ENCODE results near the gene CCL5.

- TF ChIP-seq CTCF (IDR thresholded peaks at IDR 0.05 in 2 of 3, conservative IDR thresholded peaks at IDR 0.05 in 1 of 3; ENCODE audit: borderline replicate concordance in 1 of 3, insufficient read depth in 1 of 3, low read depth in 2 of 3, low read length in 2 of 3) (no peak), REST (IDR thresholded peaks at IDR 0.05; ENCODE audit: low read depth) (no peak), POLR2AphosphoS5 (IDR thresholded peaks at IDR 0.05; ENCODE audit: low read depth, low read length) (no peak), TCF7L2 (IDR thresholded peaks at IDR 0.05; ENCODE audit: borderline replicate concordance, extremely low read depth, insufficient read depth, insufficient read length) (no peak), EZH2 (IDR thresholded peaks at IDR 0.05) (no peak), YY1 (IDR thresholded peaks at IDR 0.05; ENCODE audit: extremely low read depth, insufficient replicate concordance, low read depth, low read length) (no peak)
Measured at GRCh38 chr17:35856603-35857002, 23.6 kb downstream of the CCL5 start.

Data from HCT116 (cell line).